Memory B cell (primary cell): ENCODE measurements around the gene VSX1.

Experiments used
- ATAC-seq: fragments of 150-1000 bp; cut with Tn5 transposase; 2 replicates; pipeline ENCODE4 v1.10.0; 2021; ENCODE audit warnings: low read depth, mild to moderate bottlenecking, moderate library complexity
- DNase-seq, 2 donors: peaks; one replicate each; pipeline ENCODE4 v3.0.0; 2022; ENCODE audit warnings: low spot score in 2 of 2
- H3K27ac Mint-ChIP-seq: one replicate; pipeline ENCODE4 v1.8.0; 2022; ENCODE audit warnings: mild to moderate bottlenecking, moderate library complexity, mixed read lengths
- H3K27me3 Mint-ChIP-seq: one replicate; pipeline ENCODE4 v1.8.0; 2022; ENCODE audit warnings: mixed read lengths
- H3K36me3 Mint-ChIP-seq: one replicate; pipeline ENCODE4 v1.8.0; 2022; ENCODE audit warnings: mild to moderate bottlenecking, mixed read lengths
- H3K4me1 Mint-ChIP-seq: one replicate; pipeline ENCODE4 v1.8.0; 2022; ENCODE audit warnings: mixed read lengths
- H3K4me3 Mint-ChIP-seq: one replicate; pipeline ENCODE4 v1.8.0; 2022; ENCODE audit warnings: mild to moderate bottlenecking, moderate library complexity, mixed read lengths
- H3K9me3 Mint-ChIP-seq: one replicate; pipeline ENCODE4 v1.8.0; 2022; ENCODE audit warnings: mixed read lengths

Gene VSX1

GRCh38 chr20:25057234-25058050, 24.5 kb downstream of the VSX1 start:
- Mint-ChIP-seq H3K36me3 (peaks cover 4% of the 10 kb centered on the region), H3K4me3 (peak overlapping the region; percentile 87), H3K4me1 (peaks cover 41% of the 10 kb centered on the region), H3K27ac (peak overlapping the region; percentile 89), H3K27me3 (no peaks in the 10 kb centered on the region), H3K9me3 (no peaks in the 10 kb centered on the region)
- DNase-seq (peak; percentile 65 to 70), ATAC-seq (peak; percentile 57)

DNA sequence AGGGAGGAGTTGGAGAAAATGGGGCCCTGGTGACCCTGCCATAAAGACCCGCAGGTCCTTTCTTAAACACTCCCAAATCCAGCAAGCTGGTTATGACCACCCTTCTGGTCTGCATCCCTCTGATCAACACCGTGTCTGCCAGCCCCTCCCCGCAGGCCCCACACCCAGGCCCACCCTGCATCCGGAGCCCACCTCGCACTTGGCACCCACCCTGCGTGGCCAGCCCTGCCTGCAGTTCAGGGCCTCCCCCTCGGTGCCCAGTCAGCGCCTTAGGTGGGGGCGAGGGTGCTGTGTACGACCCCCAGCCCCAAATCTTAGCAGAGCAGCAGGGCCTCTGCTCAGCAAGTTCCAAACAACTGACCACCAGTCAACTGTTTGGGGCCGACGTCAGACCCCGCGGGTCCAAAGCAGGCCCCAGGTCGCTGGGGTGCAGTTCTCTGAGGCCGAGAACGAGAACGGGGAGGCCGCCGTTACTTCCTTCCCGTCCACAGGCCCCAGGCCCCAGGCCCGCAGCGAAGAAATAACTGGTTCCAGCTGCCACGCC, 25.2 kb downstream of the VSX1 start:
- H3K27ac Mint-ChIP-seq, result peak overlapping the region; percentile 89
- DNase-seq (no peak), ATAC-seq (no peak)
- H3K4me3 Mint-ChIP-seq, result peak overlapping the region; percentile 87
- no peaks in the 10 kb centered on the region for H3K27me3 Mint-ChIP-seq
- no peaks in the 10 kb centered on the region for H3K9me3 Mint-ChIP-seq
- H3K4me1 Mint-ChIP-seq, result peaks cover 47% of the 10 kb centered on the region
- peaks cover 6% of the 10 kb centered on the region for H3K36me3 Mint-ChIP-seq

DNA sequence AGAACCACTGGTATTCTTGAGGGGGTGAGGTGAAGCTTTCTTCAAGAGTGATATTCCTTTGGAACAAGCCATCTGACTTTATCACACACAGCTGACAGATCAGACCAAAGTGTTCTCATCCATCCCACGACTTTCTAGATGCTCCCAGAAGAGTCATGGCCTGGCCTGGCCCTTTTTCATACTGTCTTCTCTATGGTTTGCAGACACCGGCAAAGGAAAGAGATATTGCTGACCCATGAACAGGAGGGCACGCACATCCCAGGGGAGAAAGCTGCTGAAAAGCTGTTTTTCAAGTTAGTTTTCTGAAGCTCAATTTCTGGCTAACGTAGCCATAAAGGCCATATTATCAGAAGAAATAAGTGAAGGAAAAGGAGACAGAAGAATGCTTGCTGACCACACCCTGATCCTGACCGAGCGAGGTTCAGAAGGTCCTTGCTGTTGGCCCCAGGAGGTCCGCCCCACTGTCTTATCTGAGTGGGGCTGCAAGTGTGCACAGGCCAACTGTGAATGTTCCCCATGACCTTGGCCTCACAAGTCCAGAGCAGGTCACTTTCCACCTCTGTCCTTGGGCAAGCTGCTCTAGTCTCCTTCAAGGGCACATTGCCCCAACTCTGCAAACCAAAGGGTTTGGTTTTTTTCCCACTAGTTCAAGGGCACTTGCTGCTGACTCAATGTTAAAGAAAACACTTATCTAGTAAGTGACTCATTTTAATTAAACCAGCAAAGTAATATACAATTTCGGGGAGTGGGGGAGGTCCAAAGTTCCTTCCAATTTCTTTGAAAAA, 26.0 kb downstream of the VSX1 start:
- ATAC-seq (no peak), DNase-seq (no peak)
- Mint-ChIP-seq H3K9me3 (no peaks in the 10 kb centered on the region), H3K36me3 (peaks cover 8% of the 10 kb centered on the region), H3K27ac (peak overlapping the region; percentile 89), H3K4me3 (peak overlapping the region; percentile 87), H3K4me1 (peaks cover 55% of the 10 kb centered on the region), H3K27me3 (no peaks in the 10 kb centered on the region)

DNA sequence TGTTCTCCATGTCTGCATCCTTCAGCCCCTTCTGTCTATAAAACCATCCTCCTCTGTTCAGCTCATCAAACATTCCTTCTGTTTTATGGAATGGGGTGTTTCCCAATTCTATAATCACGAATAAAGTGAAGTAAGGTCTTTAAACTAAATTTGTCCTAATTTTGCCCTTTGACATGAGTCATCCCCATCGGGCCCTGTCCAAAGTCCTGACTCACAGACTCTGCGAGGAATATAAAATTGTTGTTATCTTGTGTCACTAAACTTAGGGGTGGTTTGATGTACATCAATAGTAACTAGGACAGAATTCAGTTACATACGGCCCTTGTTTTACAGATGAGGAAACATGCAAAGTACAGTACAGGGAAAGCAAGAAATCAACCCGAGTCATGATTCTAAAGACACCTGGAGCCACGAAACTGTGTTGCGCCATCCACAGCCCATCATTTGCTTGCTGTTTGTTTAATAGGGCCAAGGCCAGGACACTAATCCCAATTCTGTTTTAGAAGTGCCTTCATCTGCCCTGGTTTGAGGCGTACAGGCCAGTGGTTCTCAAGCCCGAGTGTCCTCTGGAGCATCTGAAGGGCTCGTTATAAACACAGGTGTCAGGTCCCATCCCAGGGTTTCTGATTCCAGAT, 26.8 kb downstream of the VSX1 start:
- H3K4me1 Mint-ChIP-seq, result peaks cover 57% of the 10 kb centered on the region
- DNase-seq (no peak), ATAC-seq (no peak)
- H3K27me3 Mint-ChIP-seq, result no peaks in the 10 kb centered on the region
- peak overlapping the region; percentile 89 for H3K27ac Mint-ChIP-seq
- H3K4me3 Mint-ChIP-seq, result no peak overlapping the region
- H3K36me3 Mint-ChIP-seq, result peaks cover 9% of the 10 kb centered on the region
- no peaks in the 10 kb centered on the region for H3K9me3 Mint-ChIP-seq

DNA sequence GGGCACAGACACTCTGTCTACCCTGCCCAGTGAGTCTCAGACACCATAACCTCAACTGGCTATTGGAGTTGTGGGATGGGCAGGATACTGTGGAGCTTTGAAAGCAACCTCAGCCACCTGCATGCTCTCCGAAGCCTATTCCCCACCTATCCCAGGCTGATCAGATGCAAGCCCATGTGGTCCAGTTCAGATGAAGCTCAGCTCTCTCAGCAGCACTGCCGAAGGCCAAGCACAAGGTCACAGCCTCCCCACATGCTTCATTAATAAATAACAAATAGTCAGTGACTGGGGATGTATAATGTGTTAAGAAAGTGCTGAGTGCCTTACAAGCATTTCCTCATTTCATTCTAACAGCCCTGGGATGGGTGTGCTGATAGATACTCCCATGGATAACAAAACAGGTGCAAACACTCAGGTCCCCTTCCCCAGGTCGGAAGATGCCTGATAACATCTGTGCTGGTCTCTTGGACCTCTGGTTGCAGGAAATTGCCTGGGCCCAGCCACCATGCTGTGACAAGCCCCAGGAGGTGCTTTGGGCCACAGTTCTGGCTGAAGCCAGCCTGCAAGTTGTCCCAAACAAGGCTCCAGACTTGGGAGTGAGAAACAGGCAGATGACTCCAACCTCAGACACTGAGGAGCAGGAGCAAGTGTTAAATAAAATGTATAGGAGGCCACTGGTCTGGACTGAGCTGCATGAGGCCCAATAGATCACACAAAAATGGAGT, 27.7 kb downstream of the VSX1 start:
- no peaks in the 10 kb centered on the region for H3K9me3 Mint-ChIP-seq
- H3K27me3 Mint-ChIP-seq, result no peaks in the 10 kb centered on the region
- H3K27ac Mint-ChIP-seq, result peak overlapping the region; percentile 89
- no peak for DNase-seq
- no peak for ATAC-seq
- peaks cover 9% of the 10 kb centered on the region for H3K36me3 Mint-ChIP-seq
- peak overlapping the region; percentile 75 for H3K4me3 Mint-ChIP-seq
- peaks cover 62% of the 10 kb centered on the region for H3K4me1 Mint-ChIP-seq

- peak overlapping the region; percentile 75 for H3K4me3 Mint-ChIP-seq
These were observed 28.5 kb downstream of the VSX1 start for GRCh38 chr20:25053255-25054031.

DNA sequence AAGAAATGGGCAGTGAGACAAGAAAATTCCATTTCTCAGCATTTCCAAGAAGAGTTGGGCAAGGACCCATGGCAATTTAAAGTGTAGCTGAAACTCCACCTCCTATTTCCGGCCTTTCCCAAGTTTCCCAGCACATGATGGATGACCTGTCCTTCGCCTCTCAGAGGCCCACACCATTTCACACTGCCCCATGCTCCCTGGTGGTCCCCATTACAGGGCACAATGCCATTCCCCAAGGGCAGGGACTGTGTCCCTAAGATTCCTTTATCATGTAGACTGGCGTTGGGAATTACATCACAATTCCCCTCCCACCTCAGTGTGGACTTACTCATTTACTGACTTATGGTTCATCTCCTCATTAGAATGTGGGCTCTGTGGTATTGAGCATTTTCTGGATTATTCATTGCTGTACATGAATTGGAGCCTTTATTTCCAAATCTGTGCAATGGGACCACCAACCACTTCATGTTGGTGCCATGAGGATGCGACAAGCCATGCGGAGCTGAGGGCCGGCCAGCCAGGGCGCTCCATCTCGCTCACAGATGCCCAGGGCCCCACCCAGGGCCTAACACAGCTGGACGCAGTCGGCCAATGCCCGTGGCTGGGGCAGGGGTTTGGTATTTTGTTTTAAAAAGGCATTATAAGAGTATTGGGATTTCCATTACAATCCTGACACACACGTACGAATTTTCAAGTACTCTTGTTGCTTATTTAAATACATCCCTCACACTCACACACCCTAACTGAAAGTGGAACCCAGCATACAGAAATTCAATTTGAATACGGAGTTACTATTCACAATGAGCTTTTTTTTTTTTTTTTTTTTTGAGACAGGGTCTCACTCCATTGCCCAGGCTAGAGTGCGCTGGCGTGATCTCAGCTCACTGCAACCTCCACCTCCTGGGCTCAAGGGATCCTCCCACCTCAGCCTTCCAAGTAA, 29.4 kb downstream of the VSX1 start:
- Mint-ChIP-seq H3K36me3 (peaks cover 10% of the 10 kb centered on the region), H3K4me3 (peak overlapping the region; percentile 75), H3K27me3 (no peaks in the 10 kb centered on the region), H3K27ac (peak overlapping the region; percentile 89), H3K4me1 (peaks cover 63% of the 10 kb centered on the region), H3K9me3 (no peaks in the 10 kb centered on the region)
- ATAC-seq, result peak; percentile 23
- no peak for DNase-seq

More at GRCh38 chr20:25053255-25054031, 28.5 kb downstream of the VSX1 start:
- ATAC-seq, result no peak
- Mint-ChIP-seq H3K9me3 (no peaks in the 10 kb centered on the region), H3K27ac (peak overlapping the region; percentile 89), H3K4me1 (peaks cover 63% of the 10 kb centered on the region), H3K27me3 (no peaks in the 10 kb centered on the region), H3K36me3 (peaks cover 9% of the 10 kb centered on the region)
- no peak for DNase-seq

DNA sequence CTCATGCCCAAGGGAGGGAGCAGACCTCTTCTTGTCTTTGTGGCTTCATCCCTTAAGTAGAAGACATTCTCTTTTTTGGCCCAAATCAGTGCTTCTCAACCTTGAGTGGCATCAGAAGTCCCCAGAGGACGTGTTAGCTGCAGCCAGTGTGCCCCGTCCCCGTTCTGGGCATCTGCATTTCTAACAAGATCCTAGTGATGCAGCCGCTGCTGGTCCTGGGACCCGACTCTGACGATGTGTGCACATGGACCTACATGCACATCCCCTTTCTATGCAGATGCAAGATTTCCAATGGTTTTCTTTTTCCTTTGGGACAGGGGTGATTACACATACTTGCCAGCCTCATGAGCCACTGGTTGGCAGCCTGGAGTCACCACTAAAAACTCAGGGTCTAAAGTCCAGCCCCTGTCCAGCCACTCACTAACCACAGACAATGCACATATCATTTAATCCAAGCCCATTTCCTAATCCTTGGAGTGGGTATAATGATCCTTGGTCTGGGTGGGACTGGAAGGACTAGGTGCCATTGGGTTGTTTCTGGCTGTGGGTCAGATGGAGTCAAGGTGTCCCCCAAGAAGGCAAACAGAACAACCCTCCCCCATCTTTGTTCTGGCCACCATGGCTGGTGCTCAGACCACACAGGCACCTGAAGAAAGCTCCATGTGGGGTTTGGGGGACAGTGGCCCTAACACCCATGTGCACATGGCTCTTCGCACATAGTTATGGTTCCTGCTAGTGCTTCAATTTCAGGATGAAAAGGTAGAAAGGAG, 30.4 kb downstream of the VSX1 start:
- no peak for ATAC-seq
- Mint-ChIP-seq H3K9me3 (no peaks in the 10 kb centered on the region), H3K4me1 (peaks cover 65% of the 10 kb centered on the region), H3K27ac (peak overlapping the region; percentile 87), H3K36me3 (peaks cover 16% of the 10 kb centered on the region), H3K27me3 (no peaks in the 10 kb centered on the region), H3K4me3 (peak overlapping the region; percentile 57)
- no peak for DNase-seq

DNA sequence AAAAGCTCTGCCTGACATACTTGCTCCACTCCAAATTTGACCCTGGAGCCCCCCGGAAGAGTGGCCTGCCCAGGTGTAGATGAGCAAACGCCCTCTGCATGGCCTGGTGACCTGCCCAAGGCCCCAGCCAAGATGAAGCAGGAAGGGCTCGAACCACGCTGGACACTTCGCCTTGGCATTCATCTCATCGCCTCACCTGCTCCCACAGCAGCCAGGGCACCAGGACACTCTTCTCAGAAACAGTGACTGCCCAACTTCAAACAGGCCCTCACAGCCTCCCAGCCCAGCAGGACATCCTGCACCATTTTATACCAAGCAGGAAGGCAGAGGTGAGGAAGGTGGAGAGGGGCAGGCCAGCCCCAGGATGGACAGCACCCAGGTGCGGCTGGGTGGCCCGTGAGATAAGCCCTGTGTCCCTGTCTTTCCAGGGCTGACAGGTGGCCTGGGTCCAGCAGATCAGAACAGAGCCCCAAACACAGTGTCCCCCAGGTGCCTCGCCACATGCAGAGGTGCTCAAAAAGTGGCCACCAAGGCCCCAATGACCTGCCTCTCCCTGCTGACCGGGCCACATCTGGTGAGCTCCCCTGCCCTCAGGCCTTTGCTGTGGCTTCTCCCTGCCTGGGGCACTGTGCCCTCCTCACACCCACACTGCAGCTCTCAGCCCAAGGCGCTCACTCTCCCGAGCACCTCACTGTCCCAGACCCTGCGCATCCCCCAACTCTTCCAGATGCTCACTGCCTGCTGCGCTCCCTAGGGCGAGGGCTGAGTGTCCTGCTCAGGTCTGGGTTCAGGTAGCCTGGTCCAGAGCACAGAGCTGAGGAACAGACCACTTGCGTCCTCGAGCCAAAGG, 31.2 kb downstream of the VSX1 start:
- no peaks in the 10 kb centered on the region for H3K9me3 Mint-ChIP-seq
- peaks cover 60% of the 10 kb centered on the region for H3K4me1 Mint-ChIP-seq
- no peak for ATAC-seq
- H3K4me3 Mint-ChIP-seq, result peak overlapping the region; percentile 57
- H3K27ac Mint-ChIP-seq, result peak overlapping the region; percentile 87
- no peak for DNase-seq
- H3K27me3 Mint-ChIP-seq, result no peaks in the 10 kb centered on the region
- peaks cover 16% of the 10 kb centered on the region for H3K36me3 Mint-ChIP-seq

DNA sequence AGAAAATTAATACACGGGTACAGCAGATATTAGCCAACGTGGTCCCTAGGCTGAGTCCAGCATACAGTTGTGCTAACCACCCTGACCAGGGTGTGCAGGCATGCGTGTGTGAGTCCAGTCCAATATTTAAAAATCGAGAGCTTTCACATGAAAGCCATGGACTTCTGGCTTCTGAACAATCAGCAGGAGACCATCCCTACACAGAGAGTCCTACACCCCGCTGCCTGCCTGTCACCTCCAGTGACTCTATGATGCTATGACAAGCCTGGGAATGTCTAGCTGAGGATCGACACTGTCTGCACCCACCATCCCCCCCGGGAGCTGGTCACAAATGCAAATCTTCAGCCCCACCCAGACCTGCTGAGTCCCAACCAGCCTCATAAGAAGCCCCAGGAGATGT, 31.9 kb downstream of the VSX1 start:
- Mint-ChIP-seq H3K27ac (peak overlapping the region; percentile 87), H3K27me3 (no peaks in the 10 kb centered on the region), H3K36me3 (peaks cover 18% of the 10 kb centered on the region), H3K4me3 (no peak overlapping the region), H3K9me3 (no peaks in the 10 kb centered on the region), H3K4me1 (peaks cover 63% of the 10 kb centered on the region)
- DNase-seq (no peak), ATAC-seq (no peak)
